ENCODE measurements around the gene FGFR4. TPM values are rescaled to one million over a fixed set of nuclear protein-coding genes. Genes with fewer than 3 reads are reported as not detected.

FGFR4 gene
- total RNA-seq, 1 experiment from 2014 or later: 291 TPM

- H3K4me1 Mint-ChIP-seq (ENCODE audit: low read depth, unreplicated experiment): peaks cover 7% of the 10 kb centered on the region
Observed at GRCh38 chr5:177123789-177124485, 37.2 kb downstream of the FGFR4 start.

GRCh38 chr5:177124486-177124991 lies 37.8 kb downstream of the FGFR4 start:
- Mint-ChIP-seq H3K4me3 (ENCODE audit: low read depth, unreplicated experiment) (no peak overlapping the region), H3K4me1 (ENCODE audit: low read depth, unreplicated experiment) (peaks cover 7% of the 10 kb centered on the region), H3K27me3 (ENCODE audit: unreplicated experiment) (peaks cover 13% of the 10 kb centered on the region), H3K27ac (ENCODE audit: unreplicated experiment) (no peak overlapping the region), H3K9me3 (ENCODE audit: low read depth, unreplicated experiment) (peaks cover 6% of the 10 kb centered on the region), H3K36me3 (ENCODE audit: insufficient read depth, unreplicated experiment) (no peaks in the 10 kb centered on the region)
- DNase-seq: no peak
- BruUV-seq (replicated peaks): no TSS peak
- intact Hi-C loops (cut with micrococcal nuclease; ENCODE audit: unreplicated experiment): no loop called here
- CTCF ChIA-PET: no interaction called here
- no peak for TF ChIP-seq CTCF (IDR thresholded peaks at IDR 0.05; ENCODE audit: unreplicated experiment)

More at GRCh38 chr5:177123789-177124485, 37.2 kb downstream of the FGFR4 start:
- CTCF ChIA-PET: no interaction called here
- no peak for TF ChIP-seq CTCF (IDR thresholded peaks at IDR 0.05; ENCODE audit: unreplicated experiment)
- peaks cover 13% of the 10 kb centered on the region for H3K27me3 Mint-ChIP-seq (ENCODE audit: unreplicated experiment)
- no peaks in the 10 kb centered on the region for H3K36me3 Mint-ChIP-seq (ENCODE audit: insufficient read depth, unreplicated experiment)
- BruUV-seq (replicated peaks): no TSS peak
- no peak overlapping the region for H3K4me3 Mint-ChIP-seq (ENCODE audit: low read depth, unreplicated experiment)
- DNase-seq: no peak
- intact Hi-C loops (cut with micrococcal nuclease; ENCODE audit: unreplicated experiment): no loop called here
- peaks cover 6% of the 10 kb centered on the region for H3K9me3 Mint-ChIP-seq (ENCODE audit: low read depth, unreplicated experiment)
- H3K27ac Mint-ChIP-seq (ENCODE audit: unreplicated experiment): no peak overlapping the region

DNA sequence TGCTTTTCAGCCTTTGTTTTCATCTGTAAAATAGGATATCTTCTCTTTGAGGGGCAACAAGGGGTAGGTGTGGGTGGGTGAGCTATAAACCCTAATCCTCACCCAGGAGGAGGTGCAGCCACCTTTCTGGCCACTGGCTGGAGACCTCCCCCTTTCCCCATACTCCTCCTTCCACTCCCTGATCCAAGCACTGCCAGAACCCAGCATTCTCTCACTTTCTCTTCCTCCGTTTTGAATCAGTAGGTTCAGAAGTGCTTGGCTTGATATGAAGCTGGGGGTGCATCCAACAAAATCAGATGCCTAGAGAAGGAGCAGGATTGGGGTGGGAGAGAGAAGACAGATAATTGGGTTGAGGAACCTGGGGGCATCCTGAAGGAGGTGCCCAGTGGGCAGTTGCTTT lies 40.1 kb downstream of the FGFR4 start:
- Mint-ChIP-seq H3K27me3 (ENCODE audit: unreplicated experiment) (peaks cover 13% of the 10 kb centered on the region), H3K9me3 (ENCODE audit: low read depth, unreplicated experiment) (peaks cover 6% of the 10 kb centered on the region), H3K36me3 (ENCODE audit: insufficient read depth, unreplicated experiment) (no peaks in the 10 kb centered on the region), H3K27ac (ENCODE audit: unreplicated experiment) (no peak overlapping the region), H3K4me3 (ENCODE audit: low read depth, unreplicated experiment) (no peak overlapping the region), H3K4me1 (ENCODE audit: low read depth, unreplicated experiment) (peaks cover 7% of the 10 kb centered on the region)
- no peak for TF ChIP-seq CTCF (IDR thresholded peaks at IDR 0.05; ENCODE audit: unreplicated experiment)
- BruUV-seq (replicated peaks): no TSS peak
- intact Hi-C loops (cut with micrococcal nuclease; ENCODE audit: unreplicated experiment): no loop called here
- no peak for DNase-seq
- CTCF ChIA-PET: interaction anchor here (1.3 to 1.4 kb wide), 2 partner anchors 13 to 329 kb away, joined by 3 to 4 read pairs; no protein-coding TSS in a partner anchor

DNA sequence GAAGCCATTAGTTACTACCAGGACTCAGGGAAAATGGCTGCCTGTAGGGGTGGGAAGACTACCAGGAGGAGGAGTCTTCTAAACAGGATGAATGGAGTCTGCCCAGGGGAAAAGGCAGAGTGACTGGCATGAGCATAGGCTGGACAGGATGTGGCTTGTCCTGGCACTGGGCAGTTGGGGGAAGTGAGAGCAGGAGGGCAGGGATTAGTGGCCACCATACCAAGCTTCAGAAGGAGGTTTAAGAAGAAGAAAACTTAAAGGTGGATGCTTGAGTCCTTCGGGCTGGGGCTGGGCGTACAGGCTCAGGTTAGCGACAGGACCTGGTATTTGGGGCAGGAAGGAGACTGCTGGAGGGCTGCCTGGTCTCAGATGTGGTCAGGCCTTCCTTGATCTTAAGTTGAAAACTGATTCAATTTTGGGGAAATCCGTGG lies 41.9 kb downstream of the FGFR4 start:
- CTCF ChIA-PET: interaction anchor here (0.6 kb wide), 1 partner anchor 181 kb away, joined by 3 read pairs; no protein-coding TSS in a partner anchor
- H3K27me3 Mint-ChIP-seq (ENCODE audit: unreplicated experiment): no peaks in the 10 kb centered on the region
- H3K9me3 Mint-ChIP-seq (ENCODE audit: low read depth, unreplicated experiment): no peaks in the 10 kb centered on the region
- no peak for DNase-seq
- TF ChIP-seq CTCF (IDR thresholded peaks at IDR 0.05; ENCODE audit: unreplicated experiment): no peak
- no peak overlapping the region for H3K4me3 Mint-ChIP-seq (ENCODE audit: low read depth, unreplicated experiment)
- intact Hi-C loops (cut with micrococcal nuclease; ENCODE audit: unreplicated experiment): no loop called here
- no TSS peak for BruUV-seq (replicated peaks)
- H3K4me1 Mint-ChIP-seq (ENCODE audit: low read depth, unreplicated experiment): peaks cover 7% of the 10 kb centered on the region
- H3K27ac Mint-ChIP-seq (ENCODE audit: unreplicated experiment): no peak overlapping the region
- H3K36me3 Mint-ChIP-seq (ENCODE audit: insufficient read depth, unreplicated experiment): peaks cover under 1% of the 10 kb centered on the region

Measured in Calu3 (cell line).